GM12878 (cell line): ENCODE data around the gene OCA2. TPM values are rescaled to one million over a fixed set of nuclear protein-coding genes. Genes with fewer than 3 reads are reported as not detected.

Experiments
- ATAC-seq: fragments of 200-7000 bp; cut with Tn5 transposase; 3 replicates; pipeline ENCODE4 v1.9.1; 2020; ENCODE audit warnings: mild to moderate bottlenecking, moderate library complexity
- BruUV-seq: library from RNA; stranded (reverse); fragments of 400-500 nt; replicated peaks from 2 replicates; lab custom pipeline; 2021; lab: Mats Ljungman, UMichigan
- CTCF ChIA-PET: fragments of 300-600 bp; sonication (Branson Sonifier 250); formaldehyde crosslinking; extraction: SDS; loops from one replicate; lab custom pipeline; 2021; ENCODE audit warnings: inconsistent platforms; lab: Yijun Ruan, JAX
- POLR2A ChIA-PET: fragments of 350-600 bp; formaldehyde crosslinking; extraction: SDS; loops from one replicate; lab custom pipeline; 2021; ENCODE audit warnings: inconsistent platforms; lab: Charles Lee
- RAD21 ChIA-PET: fragments of 300-600 bp; sonication (Branson Sonifier 250); formaldehyde crosslinking; loops from one replicate; lab custom pipeline; 2023; ENCODE audit warnings: antibody characterized with exemption; ENCODE audit not compliant: unreplicated experiment; lab: Charles Lee
- SMC1A ChIA-PET: fragments of 300-600 bp; sonication (Branson Sonifier 250); formaldehyde crosslinking; loops from one replicate; lab custom pipeline; 2023; ENCODE audit not compliant: unreplicated experiment, uncharacterized antibody; lab: Charles Lee
- DNase-seq: peaks from one replicate; pipeline ENCODE4 v3.0.0-alpha.2; 2011; ENCODE audit warnings: low read depth, low spot score
- FAIRE-seq: peaks from 3 replicates; lab custom pipeline; 2011; peaks lifted over from hg19 to GRCh38; lab: Jason Lieb, UNC
- H2AFZ ChIP-seq: 2 replicates; pipeline ENCODE4 v1.6.0; 2011; ENCODE audit warnings: low read depth, low read length, control low read depth; ENCODE audit not compliant: control insufficient read depth
- H3K27ac ChIP-seq: 2 replicates; pipeline ENCODE4 v1.5.1; 2011; ENCODE audit warnings: control low read depth; ENCODE audit not compliant: control insufficient read depth, insufficient read depth
- H3K27me3 ChIP-seq, 2 experiments: replicated peaks in 1 of 2; 2 replicates each; pipeline versions ENCODE4 v1.6.0 to v1.6.1; 2011; ENCODE audit warnings: low read length in 1 of 2; ENCODE audit not compliant: control insufficient read depth in 2 of 2, insufficient read depth in 2 of 2
- H3K36me3 ChIP-seq, 2 experiments: 2 replicates each; pipeline ENCODE4 v1.5.1; 2011; ENCODE audit warnings: low read length in 1 of 2; ENCODE audit not compliant: control insufficient read depth in 2 of 2, insufficient read depth in 2 of 2
- H3K4me1 ChIP-seq: 2 replicates; pipeline ENCODE4 v1.6.1; 2011; ENCODE audit warnings: mild to moderate bottlenecking, low read length, moderate library complexity, mixed read lengths; ENCODE audit not compliant: control insufficient read depth, insufficient read depth
- H3K4me2 ChIP-seq: 2 replicates; pipeline ENCODE4 v1.6.0; 2011; ENCODE audit warnings: control low read depth; ENCODE audit not compliant: control insufficient read depth, insufficient read depth
- H3K4me3 ChIP-seq: fragments of 200-600 bp; sonication (generic); 2 replicates; pipeline ENCODE4 v1.5.1; 2016
- H3K79me2 ChIP-seq: 2 replicates; pipeline ENCODE4 v1.6.0; 2011; ENCODE audit warnings: low read length; ENCODE audit not compliant: control insufficient read depth, insufficient read depth
- H3K9ac ChIP-seq: 2 replicates; pipeline ENCODE4 v1.8.0; 2011; ENCODE audit warnings: low read length, control low read depth, mixed read lengths; ENCODE audit not compliant: control insufficient read depth, insufficient read depth
- H3K9me3 ChIP-seq: replicated peaks from 3 replicates; pipeline ENCODE4 v1.5.1; 2011; ENCODE audit warnings: mild to moderate bottlenecking, low read length; ENCODE audit not compliant: control insufficient read depth, insufficient read depth
- H4K20me1 ChIP-seq: 2 replicates; pipeline ENCODE4 v1.6.0; 2011; ENCODE audit not compliant: control insufficient read depth, insufficient read depth
- CBFB ChIP-seq: IDR thresholded peaks from 2 replicates; pipeline ENCODE4 v1.6.1; 2016; ENCODE audit warnings: antibody characterized with exemption, low read depth
- MTA2 ChIP-seq: fragments of 450-650 bp; IDR thresholded peaks from 2 replicates; pipeline ENCODE4 v1.6.1; 2016; ENCODE audit warnings: low read depth, mild to moderate bottlenecking, moderate library complexity
- NRF1 ChIP-seq: conservative IDR thresholded peaks from 2 replicates; pipeline ENCODE4 v1.6.1; 2011; ENCODE audit warnings: mild to moderate bottlenecking, low read depth, low read length, improper control_type of control experiment
- RAD51 ChIP-seq: fragments of 450-650 bp; IDR thresholded peaks from 2 replicates; pipeline ENCODE4 v1.6.1; 2016; ENCODE audit warnings: moderate library complexity, mild to moderate bottlenecking, inconsistent platforms
- SUPT20H ChIP-seq: IDR thresholded peaks from 2 replicates; pipeline ENCODE4 v1.6.1; 2011; ENCODE audit warnings: low read depth, mild to moderate bottlenecking, low read length, moderate library complexity, borderline replicate concordance; ENCODE audit not compliant: control insufficient read depth
- SUZ12 ChIP-seq: fragments of 200-600 bp; sonication (generic); IDR thresholded peaks from one replicate; pipeline ENCODE4 v1.6.1; 2018; ENCODE audit warnings: antibody characterized with exemption, mild to moderate bottlenecking; ENCODE audit not compliant: unreplicated experiment
- WGBS: methylation state at CpG from one replicate; pipeline ENCODE4 v1.1.6; 2016; ENCODE audit warnings: low lambda C conversion rate; ENCODE audit not compliant: insufficient replicate concordance, insufficient coverage; ENCODE audit errors: missing lambda C conversion rate; 5-methylcytosine and 5-hydroxymethylcytosine counted together
- in situ Hi-C: fragments of 300-500 bp; cut with MboI; formaldehyde crosslinking; loops from 9 replicates; pipeline ENCODE4 v1.14.3; 2018; ENCODE audit warnings: mixed read lengths
- intact Hi-C: fragments of 100-400 bp; cut with micrococcal nuclease; formaldehyde crosslinking; loops from one replicate; pipeline ENCODE4 v1.14.2; 2022; ENCODE audit not compliant: unreplicated experiment
- polyA plus RNA-seq, 11 experiments: library from polyadenylated mRNA; depleted of rRNA in 4 of 11; unstranded in 6 of 11; stranded (reverse) in 5 of 11; fragments of >200 nt; fragmentation: Nextera tagmentation in 4 of 11; fragmentation: Illumina TruSeq in 1 of 11; extraction: Ambion mirVana in 4 of 11; extraction: Trizol in 1 of 11; gene quantifications; 1 replicate in 1 of 11; 2 replicates in 10 of 11; pipeline versions ENCODE4 v1.2.1 to v1.2.3, GENCODE V29; 2011 to 2016; ENCODE audit warnings: inconsistent platforms in 2 of 11, missing spikeins in 2 of 11, low read depth in 1 of 11
- total RNA-seq, 4 experiments: library from RNA; depleted of rRNA in 3 of 4; stranded (reverse); fragments of >200 nt in 3 of 4; fragmentation: Illumina TruSeq in 1 of 4; extraction: Trizol in 1 of 4; gene quantifications; 2 replicates each; pipeline versions ENCODE4 v1.2.1 to v1.2.3, GENCODE V29; 2013 to 2021
- TF ChIP-seq, protein P1 (sequence below): IDR thresholded peaks from 2 replicates; pipeline ENCODE4 v1.6.1; 2011; ENCODE audit warnings: low read depth, mild to moderate bottlenecking, low read length, moderate library complexity, borderline replicate concordance; ENCODE audit errors: extremely low read depth
- TF ChIP-seq, protein P2 (sequence below): fragments of 450-650 bp; IDR thresholded peaks from 2 replicates; pipeline ENCODE4 v1.6.1; 2017; ENCODE audit warnings: mild to moderate bottlenecking, moderate library complexity
- TF ChIP-seq, protein P3 (sequence below): fragments of 450-650 bp; IDR thresholded peaks from 2 replicates; pipeline ENCODE4 v1.6.1; 2017; ENCODE audit warnings: mild to moderate bottlenecking, moderate library complexity
- TF ChIP-seq, protein P4 (sequence below): IDR thresholded peaks from 2 replicates; pipeline ENCODE4 v1.6.1; 2012; ENCODE audit warnings: mild to moderate bottlenecking, low read depth, low read length

OCA2 gene
- total and polyA plus RNA-seq, 10 of the 15 experiments (the other 5 are each of a cell fraction or from before 2014, with no cell fraction given) = 0.04 to 1.8 TPM; not detected in 8

DNA sequence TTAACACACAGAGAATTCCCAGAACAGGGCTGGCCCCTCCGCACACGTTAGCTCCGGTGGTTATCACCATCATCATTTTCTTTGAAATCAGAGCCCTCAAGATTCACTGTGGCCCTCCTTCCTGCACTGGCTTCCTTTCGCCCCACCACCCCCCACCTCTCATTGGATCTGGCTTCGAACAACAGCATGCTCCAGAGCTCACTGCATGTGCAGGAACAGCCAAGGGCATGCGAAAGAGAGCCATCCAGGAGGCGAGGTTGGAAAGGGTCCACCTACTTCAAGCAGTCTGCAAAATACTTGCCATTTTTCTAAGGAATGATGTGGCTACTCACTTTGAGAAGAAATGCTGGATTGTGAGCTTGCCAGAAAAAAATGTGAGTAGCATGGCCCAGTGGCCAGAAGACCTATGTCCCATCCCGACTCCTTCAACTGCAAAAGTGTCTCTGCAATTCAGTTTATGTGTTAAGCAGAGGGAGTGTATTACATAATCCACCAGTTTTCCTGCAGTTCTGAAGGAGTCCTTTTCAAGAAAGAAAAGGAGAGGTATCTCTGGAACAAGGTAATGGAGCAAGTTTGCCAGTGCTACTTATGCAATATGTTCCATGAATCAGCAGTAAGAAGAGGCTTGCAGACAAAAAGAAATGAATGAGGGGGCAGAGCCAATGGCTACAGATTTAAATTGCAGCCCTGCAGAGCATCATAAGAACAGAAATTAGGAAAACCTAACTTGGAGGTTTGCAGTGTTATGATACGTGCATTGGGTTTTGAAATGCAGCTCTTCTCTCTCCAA lies 92.8 kb downstream of the OCA2 start:
- Histone ChIP-seq H3K36me3 (no peaks in the 10 kb centered on the region), H3K9me3 (peaks cover 3% of the 10 kb centered on the region; the same call in 1 of the 3 replicates), H3K4me3 (no peak overlapping the region), H2AFZ (no peak overlapping the region), H3K79me2 (no peaks in the 10 kb centered on the region), H3K9ac (no peak overlapping the region), H3K27me3 (no peaks in the 10 kb centered on the region), H3K27ac (no peak overlapping the region), H3K4me2 (no peak overlapping the region), H3K4me1 (no peaks in the 10 kb centered on the region), H4K20me1 (no peaks in the 10 kb centered on the region)
- ATAC-seq = no peak
- DNase-seq = no peak
- no peak for FAIRE-seq
- ChIA-PET CTCF (no interaction called here), SMC1A (no interaction called here), POLR2A (no interaction called here), RAD21 (no interaction called here)
- intact Hi-C loops (no loop called here), in situ Hi-C loops (no loop called here)
- 27% methylated on average over 9 of the region's 9 CpGs for WGBS
- no TSS peak for BruUV-seq
- no peak for TF ChIP-seq CBFB
- TF ChIP-seq, protein P1, sequence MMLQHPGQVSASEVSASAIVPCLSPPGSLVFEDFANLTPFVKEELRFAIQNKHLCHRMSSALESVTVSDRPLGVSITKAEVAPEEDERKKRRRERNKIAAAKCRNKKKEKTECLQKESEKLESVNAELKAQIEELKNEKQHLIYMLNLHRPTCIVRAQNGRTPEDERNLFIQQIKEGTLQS = no peak
- no peak for TF ChIP-seq SUZ12
- no peak for TF ChIP-seq NRF1
- TF ChIP-seq SUPT20H = no peak
- TF ChIP-seq, protein P2, sequence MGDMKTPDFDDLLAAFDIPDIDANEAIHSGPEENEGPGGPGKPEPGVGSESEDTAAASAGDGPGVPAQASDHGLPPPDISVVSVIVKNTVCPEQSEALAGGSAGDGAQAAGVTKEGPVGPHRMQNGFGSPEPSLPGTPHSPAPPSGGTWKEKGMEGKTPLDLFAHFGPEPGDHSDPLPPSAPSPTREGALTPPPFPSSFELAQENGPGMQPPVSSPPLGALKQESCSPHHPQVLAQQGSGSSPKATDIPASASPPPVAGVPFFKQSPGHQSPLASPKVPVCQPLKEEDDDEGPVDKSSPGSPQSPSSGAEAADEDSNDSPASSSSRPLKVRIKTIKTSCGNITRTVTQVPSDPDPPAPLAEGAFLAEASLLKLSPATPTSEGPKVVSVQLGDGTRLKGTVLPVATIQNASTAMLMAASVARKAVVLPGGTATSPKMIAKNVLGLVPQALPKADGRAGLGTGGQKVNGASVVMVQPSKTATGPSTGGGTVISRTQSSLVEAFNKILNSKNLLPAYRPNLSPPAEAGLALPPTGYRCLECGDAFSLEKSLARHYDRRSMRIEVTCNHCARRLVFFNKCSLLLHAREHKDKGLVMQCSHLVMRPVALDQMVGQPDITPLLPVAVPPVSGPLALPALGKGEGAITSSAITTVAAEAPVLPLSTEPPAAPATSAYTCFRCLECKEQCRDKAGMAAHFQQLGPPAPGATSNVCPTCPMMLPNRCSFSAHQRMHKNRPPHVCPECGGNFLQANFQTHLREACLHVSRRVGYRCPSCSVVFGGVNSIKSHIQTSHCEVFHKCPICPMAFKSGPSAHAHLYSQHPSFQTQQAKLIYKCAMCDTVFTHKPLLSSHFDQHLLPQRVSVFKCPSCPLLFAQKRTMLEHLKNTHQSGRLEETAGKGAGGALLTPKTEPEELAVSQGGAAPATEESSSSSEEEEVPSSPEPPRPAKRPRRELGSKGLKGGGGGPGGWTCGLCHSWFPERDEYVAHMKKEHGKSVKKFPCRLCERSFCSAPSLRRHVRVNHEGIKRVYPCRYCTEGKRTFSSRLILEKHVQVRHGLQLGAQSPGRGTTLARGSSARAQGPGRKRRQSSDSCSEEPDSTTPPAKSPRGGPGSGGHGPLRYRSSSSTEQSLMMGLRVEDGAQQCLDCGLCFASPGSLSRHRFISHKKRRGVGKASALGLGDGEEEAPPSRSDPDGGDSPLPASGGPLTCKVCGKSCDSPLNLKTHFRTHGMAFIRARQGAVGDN = no peak
- TF ChIP-seq, protein P3, sequence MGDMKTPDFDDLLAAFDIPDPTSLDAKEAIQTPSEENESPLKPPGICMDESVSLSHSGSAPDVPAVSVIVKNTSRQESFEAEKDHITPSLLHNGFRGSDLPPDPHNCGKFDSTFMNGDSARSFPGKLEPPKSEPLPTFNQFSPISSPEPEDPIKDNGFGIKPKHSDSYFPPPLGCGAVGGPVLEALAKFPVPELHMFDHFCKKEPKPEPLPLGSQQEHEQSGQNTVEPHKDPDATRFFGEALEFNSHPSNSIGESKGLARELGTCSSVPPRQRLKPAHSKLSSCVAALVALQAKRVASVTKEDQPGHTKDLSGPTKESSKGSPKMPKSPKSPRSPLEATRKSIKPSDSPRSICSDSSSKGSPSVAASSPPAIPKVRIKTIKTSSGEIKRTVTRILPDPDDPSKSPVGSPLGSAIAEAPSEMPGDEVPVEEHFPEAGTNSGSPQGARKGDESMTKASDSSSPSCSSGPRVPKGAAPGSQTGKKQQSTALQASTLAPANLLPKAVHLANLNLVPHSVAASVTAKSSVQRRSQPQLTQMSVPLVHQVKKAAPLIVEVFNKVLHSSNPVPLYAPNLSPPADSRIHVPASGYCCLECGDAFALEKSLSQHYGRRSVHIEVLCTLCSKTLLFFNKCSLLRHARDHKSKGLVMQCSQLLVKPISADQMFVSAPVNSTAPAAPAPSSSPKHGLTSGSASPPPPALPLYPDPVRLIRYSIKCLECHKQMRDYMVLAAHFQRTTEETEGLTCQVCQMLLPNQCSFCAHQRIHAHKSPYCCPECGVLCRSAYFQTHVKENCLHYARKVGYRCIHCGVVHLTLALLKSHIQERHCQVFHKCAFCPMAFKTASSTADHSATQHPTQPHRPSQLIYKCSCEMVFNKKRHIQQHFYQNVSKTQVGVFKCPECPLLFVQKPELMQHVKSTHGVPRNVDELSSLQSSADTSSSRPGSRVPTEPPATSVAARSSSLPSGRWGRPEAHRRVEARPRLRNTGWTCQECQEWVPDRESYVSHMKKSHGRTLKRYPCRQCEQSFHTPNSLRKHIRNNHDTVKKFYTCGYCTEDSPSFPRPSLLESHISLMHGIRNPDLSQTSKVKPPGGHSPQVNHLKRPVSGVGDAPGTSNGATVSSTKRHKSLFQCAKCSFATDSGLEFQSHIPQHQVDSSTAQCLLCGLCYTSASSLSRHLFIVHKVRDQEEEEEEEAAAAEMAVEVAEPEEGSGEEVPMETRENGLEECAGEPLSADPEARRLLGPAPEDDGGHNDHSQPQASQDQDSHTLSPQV = no peak
- no peak for TF ChIP-seq MTA2
- TF ChIP-seq, protein P4, sequence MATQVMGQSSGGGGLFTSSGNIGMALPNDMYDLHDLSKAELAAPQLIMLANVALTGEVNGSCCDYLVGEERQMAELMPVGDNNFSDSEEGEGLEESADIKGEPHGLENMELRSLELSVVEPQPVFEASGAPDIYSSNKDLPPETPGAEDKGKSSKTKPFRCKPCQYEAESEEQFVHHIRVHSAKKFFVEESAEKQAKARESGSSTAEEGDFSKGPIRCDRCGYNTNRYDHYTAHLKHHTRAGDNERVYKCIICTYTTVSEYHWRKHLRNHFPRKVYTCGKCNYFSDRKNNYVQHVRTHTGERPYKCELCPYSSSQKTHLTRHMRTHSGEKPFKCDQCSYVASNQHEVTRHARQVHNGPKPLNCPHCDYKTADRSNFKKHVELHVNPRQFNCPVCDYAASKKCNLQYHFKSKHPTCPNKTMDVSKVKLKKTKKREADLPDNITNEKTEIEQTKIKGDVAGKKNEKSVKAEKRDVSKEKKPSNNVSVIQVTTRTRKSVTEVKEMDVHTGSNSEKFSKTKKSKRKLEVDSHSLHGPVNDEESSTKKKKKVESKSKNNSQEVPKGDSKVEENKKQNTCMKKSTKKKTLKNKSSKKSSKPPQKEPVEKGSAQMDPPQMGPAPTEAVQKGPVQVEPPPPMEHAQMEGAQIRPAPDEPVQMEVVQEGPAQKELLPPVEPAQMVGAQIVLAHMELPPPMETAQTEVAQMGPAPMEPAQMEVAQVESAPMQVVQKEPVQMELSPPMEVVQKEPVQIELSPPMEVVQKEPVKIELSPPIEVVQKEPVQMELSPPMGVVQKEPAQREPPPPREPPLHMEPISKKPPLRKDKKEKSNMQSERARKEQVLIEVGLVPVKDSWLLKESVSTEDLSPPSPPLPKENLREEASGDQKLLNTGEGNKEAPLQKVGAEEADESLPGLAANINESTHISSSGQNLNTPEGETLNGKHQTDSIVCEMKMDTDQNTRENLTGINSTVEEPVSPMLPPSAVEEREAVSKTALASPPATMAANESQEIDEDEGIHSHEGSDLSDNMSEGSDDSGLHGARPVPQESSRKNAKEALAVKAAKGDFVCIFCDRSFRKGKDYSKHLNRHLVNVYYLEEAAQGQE = no peak
- TF ChIP-seq RAD51 = no peak
